GM18873 (cell line): Measurements from ENCODE around the gene EIF4G1.

Source experiments
- ATAC-seq: cut with Tn5 transposase; IDR thresholded peaks from one replicate; pipeline ENCODE4 v1.9.1; 2021; ENCODE audit warnings: mild to moderate bottlenecking, moderate library complexity, moderate number of reproducible peaks; ENCODE audit not compliant: unreplicated experiment, low FRiP score

Gene EIF4G1

DNA sequence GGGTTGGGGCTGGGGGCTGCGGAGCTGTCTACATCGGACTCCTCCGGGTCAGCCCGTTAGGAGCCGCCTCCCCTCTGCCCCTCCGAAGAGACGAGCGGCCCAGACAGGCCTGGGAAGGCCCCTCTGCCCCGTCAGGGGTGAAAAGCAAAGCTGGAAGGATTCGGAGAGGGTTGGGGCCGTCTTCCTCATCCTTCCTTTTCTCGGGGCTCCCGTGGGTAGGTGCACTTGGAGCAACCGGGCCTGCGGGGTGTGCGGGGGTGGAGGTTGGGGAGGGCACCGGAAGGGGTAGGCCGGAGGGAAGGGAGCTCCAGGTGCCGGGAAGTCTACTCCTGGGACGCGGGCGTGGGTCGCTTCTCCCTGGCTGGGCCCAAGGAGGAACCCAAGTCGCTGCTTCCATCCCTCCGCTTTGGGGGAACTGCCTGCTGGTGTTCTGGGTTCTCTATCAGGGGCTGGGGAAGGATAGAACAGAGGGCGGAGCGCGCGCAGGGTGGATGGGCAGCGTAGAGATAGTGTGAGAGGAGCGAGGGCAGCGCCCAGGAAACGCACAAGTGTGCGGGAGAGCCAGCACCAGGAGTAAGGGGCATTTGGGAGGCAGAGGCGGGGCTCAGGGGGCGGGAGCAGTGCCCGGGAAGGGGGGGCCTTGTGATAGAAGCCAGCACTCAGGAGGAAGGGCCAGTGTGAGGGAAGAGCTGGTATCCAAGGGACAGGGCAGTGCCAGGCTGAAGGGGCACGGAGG, 47.7 kb downstream of the EIF4G1 start:
- ATAC-seq, result no peak

- ATAC-seq, result peak; percentile 90
Measured at GRCh38 chr3:184362668-184363546, 48.5 kb downstream of the EIF4G1 start.

DNA sequence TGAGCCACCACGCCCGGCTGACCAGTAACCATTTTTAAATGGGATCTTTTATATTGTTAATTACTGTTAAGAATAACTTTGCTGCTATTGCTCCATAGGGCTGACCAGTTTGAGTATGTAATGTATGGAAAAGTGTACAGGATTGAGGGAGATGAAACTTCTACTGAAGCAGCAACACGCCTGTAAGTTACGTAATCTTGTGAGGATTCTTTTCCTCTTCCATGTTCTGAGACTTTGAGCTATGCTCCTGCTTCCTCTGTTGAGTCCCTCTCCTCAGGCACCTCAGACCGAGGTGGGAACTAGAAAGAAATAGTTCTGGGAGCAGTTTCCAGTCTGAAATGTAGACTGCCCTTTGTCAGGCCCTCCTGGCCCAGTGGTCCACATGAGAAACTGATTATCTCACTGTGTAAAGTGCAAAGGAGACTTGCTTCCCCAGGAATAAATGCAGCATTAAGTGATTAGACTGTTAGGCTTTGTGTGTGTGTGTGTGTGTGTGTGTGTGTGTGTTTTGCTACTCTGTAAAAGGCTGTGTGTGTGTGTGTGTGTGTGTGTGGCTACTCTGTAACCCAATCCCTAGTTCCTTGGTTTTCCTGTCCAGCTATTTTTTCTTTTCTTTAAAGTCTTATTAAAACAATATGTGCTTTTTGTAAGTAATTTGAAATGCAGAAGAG, 52.3 kb downstream of the EIF4G1 start:
- no peak for ATAC-seq

DNA sequence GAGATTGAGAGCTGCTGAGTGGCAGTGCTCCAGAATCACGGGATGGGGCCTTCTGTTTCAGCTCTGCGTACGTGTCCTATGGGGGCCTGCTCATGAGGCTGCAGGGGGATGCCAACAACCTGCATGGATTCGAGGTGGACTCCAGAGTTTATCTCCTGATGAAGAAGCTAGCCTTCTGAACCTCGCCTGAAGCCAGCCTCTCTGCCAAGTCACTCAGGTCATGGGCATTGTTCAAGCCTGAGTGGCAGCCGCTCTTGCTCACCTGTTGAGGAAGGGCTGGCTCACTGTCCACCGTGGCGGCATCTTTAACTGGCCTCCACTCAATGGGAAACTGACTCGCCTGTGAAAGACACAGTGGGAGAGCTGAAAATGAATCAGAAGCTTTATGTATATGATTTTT, 53.7 kb downstream of the EIF4G1 start:
- no peak for ATAC-seq

DNA sequence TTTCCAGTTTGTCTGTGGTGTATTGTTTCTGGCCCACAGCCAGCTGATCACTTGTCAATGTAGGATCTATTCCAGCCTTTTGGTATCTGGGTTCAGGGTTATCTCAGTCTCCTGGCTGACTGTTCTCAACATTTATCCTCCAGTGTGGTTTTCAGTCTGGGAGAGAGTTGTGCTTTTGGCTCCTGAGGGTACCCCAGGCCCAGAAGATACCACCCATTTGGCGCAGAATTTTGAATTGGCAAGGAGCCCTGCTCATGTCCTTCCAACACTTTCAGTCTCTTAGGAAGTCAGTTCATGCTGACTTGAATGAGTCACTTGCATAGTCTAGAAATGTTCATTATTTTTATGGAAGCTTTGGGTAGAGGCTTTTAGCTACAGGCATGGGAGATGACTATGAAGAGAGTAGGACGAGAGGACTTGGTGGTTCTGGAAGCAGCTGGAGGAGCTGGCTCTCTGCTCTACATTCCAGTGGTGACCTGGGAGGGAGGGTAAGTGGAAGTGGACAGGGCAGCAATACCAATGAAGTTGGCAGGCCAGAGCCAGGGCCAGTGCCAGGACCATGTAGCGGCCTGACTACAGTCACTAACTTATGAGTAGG, 54.3 kb downstream of the EIF4G1 start:
- ATAC-seq, result no peak

- no peak for ATAC-seq
Measured at GRCh38 chr3:184371570-184372018, 57.2 kb downstream of the EIF4G1 start.

DNA sequence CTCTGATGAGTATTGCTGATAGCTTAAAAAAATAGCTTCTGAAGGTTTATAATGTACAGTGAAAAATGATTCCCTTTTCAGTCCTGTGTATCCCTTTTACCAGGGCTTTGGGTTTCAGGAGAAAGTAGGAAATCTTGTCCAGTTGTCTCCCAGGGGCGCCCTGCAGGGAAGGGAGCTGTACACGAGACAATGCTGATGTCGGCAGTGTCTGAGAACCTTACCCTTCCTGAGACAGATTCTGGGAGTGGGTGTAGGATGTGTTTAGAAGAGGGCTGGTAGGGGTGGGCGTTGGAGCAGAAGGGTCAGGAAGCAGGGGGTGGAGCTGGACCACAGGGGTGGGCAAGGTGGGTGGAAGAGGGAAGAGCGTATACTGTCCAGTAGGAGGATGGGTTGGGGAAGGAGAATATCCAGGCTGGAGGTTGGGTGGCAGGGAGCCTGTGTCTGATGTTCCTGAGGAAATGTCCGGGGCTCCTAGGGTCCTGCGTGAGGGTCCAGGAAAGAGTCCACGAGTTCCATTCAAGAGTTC, 58.0 kb downstream of the EIF4G1 start:
- ATAC-seq, result no peak

- no peak for ATAC-seq
Measured at GRCh38 chr3:184372911-184373310, 58.5 kb downstream of the EIF4G1 start.

DNA sequence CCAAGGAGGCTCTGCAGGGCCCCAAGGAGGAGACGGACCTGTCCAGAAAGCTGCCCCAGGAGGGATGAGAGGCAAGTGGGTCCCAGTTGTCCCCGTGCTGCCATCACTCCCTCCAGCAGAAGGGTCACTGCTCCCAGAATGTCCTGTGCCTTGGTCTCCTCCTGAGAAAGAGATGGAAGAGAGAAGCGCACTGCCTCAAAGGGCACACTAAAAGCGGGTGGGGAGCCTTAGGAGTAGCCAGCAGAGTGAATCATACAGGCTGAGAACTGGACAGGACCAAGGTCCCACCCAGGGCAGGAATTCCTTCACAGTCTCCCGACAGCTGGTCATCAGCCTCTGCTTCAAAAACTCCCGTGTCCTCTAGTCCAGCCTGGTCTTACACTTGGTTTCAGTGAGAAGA, 59.0 kb downstream of the EIF4G1 start:
- ATAC-seq, result no peak

GRCh38 chr3:184375747-184376461, 61.5 kb downstream of the EIF4G1 start:
- ATAC-seq, result no peak

DNA sequence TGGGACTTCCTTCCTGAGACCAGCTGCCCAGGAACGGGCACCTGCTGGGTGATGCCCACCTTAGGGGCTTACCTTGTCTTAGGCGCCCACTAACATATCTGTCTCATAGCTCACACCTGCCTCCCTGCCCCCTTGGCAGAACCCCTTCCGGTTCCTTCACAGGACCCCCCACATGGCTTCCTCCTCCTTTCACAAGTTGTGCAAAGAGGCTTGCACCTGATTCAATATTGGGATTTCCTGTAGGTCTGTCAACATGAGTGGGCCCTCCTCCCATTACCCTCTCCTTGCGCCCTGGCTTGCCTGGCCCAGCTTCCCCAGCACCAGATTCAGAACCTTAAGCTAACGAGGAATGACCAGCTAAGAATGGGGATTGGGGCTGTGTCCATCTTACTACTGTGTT, 63.0 kb downstream of the EIF4G1 start:
- ATAC-seq, result no peak

- ATAC-seq, result no peak
Measured at GRCh38 chr3:184377882-184378445, 63.6 kb downstream of the EIF4G1 start, which contains the start of gene THPO. Gene THPO, minus strand, starts transcription at chr3:184378207. Its CDS starts 1,948 bp downstream, at chr3:184376259.

GRCh38 chr3:184378651-184379357, 64.4 kb downstream of the EIF4G1 start:
- no peak for ATAC-seq

- ATAC-seq, result no peak
Measured at GRCh38 chr3:184379358-184380184, 65.2 kb downstream of the EIF4G1 start, which contains the start of gene CHRD. Gene CHRD, plus strand, starts transcription at chr3:184380054. Its CDS starts 265 bp downstream, at chr3:184380319.

DNA sequence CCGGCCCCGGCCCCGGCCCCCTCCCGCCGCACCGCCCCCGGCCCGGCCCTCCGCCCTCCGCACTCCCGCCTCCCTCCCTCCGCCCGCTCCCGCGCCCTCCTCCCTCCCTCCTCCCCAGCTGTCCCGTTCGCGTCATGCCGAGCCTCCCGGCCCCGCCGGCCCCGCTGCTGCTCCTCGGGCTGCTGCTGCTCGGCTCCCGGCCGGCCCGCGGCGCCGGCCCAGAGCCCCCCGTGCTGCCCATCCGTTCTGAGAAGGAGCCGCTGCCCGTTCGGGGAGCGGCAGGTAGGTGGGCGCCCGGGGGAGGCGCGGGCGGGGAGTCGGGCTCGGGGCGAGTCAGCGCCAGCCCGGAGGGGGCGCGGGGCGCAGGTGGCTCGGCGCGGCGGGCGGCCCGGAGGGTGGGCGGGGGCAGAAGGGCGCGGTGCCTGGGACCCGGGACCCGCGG, 65.8 kb downstream of the EIF4G1 start:
- no peak for ATAC-seq

DNA sequence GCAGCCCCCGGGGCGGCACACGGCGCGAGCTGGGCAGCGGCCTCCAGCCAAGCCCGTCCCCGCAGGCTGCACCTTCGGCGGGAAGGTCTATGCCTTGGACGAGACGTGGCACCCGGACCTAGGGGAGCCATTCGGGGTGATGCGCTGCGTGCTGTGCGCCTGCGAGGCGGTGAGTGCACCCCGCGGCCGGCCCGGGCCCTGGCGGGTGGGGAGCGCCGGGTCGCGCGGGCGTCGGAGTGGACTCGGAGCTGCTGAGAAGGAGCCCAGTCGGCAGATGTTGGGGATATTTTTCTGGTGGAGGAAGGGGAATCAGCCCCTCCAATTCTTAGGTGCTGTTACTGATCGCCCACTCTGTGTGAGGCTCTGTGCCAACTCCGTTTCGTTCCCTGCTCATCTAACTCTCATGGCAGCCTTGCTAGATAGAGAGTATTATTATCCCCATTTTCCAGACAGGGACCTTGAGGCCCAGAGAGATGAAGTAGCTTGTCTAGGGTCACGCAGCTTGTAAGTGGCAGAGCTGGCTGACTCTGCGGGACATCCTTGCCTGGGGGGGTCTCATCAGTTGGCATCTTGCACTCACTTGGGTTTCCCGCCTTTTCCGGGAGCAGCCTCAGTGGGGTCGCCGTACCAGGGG, 66.3 kb downstream of the EIF4G1 start:
- ATAC-seq, result no peak
